ENCODE data around the gene SDF4. TPM values are rescaled to one million over a fixed set of nuclear protein-coding genes. Genes with fewer than 3 reads are reported as not detected.

The SDF4 gene
- total and polyA plus RNA-seq, 8 donors: 50.3 to 404 (median 63.6) TPM

DNA sequence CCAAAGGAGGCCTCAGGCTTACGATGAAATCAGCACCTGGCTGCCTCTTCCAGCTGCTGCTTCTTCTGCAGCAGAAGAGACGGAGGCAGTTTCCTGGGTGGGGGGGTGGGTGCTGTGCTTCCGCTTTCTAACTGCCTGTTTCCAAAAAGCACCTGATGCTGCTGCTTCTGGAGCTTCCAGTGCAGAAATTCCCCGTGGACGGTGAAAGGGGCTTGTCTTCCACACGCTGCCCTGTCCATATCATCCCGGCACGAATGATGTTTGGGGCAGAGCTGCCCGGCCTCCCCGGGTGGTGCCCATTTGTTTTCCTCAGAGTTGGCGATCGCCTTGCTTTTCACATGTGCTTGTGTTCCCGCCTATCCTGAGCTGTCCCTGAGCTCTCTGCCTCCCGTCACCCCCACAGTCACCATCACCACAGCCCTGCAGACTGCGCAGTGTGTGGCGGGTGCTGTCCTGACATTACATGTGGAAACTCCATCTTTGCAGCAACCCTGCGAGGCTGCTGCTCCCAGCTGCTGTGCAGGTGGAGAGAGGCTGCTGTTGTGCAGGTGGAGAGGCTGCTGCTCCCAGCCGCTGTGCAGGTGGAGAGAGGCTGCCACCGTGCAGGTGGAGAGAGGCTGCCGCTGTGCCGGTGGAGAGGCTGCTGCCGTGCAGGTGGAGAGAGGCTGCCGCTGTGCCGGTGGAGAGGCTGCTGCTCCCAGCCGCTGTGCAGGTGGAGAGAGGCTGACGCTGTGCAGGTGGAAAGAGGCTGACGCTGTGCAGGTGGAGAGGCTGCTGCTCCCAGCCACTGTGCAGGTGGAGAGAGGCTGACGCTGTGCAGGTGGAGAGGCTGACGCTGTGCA lies 56.4 kb downstream of the SDF4 start:
- Histone ChIP-seq H3K4me1 (peaks cover 5 to 17% (median 11%) of the 10 kb centered on the region in 4 donors), H3K27ac (no peak overlapping the region), H3K27me3 (peaks cover 0 to 94% (median 22%) of the 10 kb centered on the region in 3 donors), H3K9me3 (no peaks in the 10 kb centered on the region), H3K4me3 (no peak overlapping the region), H3K36me3 (no peaks in the 10 kb centered on the region)
- WGBS, 5 donors: 84 to 90% (median 89%) methylated on average over 20 to 29 of the region's 29 CpGs
- peak in 1 of 2 donors; percentile 28 for DNase-seq
- TF ChIP-seq POLR2AphosphoS5 (IDR thresholded peaks at IDR 0.05) (no peak), EP300 (IDR thresholded peaks at IDR 0.05) (no peak), POLR2A (IDR thresholded peaks at IDR 0.05) (no peak), CTCF (IDR thresholded peaks at IDR 0.05) (no peak)
- intact Hi-C loops (cut with DNase I; ENCODE audit: low total_unique reads): loop anchor here (10.0 kb wide), 1 partner anchor 49 kb away; no protein-coding TSS in a partner anchor

GRCh38 chr1:1173793-1174415 lies 57.9 kb downstream of the SDF4 start, which contains the start of gene TTLL10:
TTLL10 (plus strand) TSS chr1:1173880; CDS start chr1:1179216, 5,336 bp downstream.
- Histone ChIP-seq H3K36me3 (peaks cover 0 to 12% (median 1%) of the 10 kb centered on the region in 4 donors), H3K27me3 (peaks cover 0 to 94% (median 26%) of the 10 kb centered on the region in 3 donors), H3K27ac (no peak within 1 kb of the TSS), H3K9me3 (no peaks in the 10 kb centered on the region), H3K4me1 (peaks cover 5 to 32% (median 19%) of the 10 kb centered on the region in 4 donors), H3K4me3 (no peak within 1 kb of the TSS)
- DNase-seq: peak in 1 of 2 donors; percentile 80
- TF ChIP-seq EP300 (IDR thresholded peaks at IDR 0.05) (no peak), POLR2AphosphoS5 (IDR thresholded peaks at IDR 0.05) (no peak), CTCF (IDR thresholded peaks at IDR 0.05) (no peak), POLR2A (IDR thresholded peaks at IDR 0.05) (no peak)
- intact Hi-C loops (cut with DNase I; ENCODE audit: low total_unique reads): loop anchor here (5.0 to 10.0 kb wide), 2 partner anchors 51 to 52 kb away; no protein-coding TSS in a partner anchor
- 45 to 57% (median 51%) methylated on average over 18 to 35 of the region's 35 CpGs for WGBS, 5 donors

GRCh38 chr1:1173061-1173792 lies 58.6 kb downstream of the SDF4 start:
- DNase-seq: no peak
- WGBS, 5 donors: 46 to 55% (median 52%) methylated on average over 29 to 32 of the region's 32 CpGs
- TF ChIP-seq CTCF (IDR thresholded peaks at IDR 0.05): no peak
- TF ChIP-seq POLR2A (IDR thresholded peaks at IDR 0.05): no peak
- no peak for TF ChIP-seq POLR2AphosphoS5 (IDR thresholded peaks at IDR 0.05)
- TF ChIP-seq EP300 (IDR thresholded peaks at IDR 0.05): no peak
- peaks cover 0 to 95% (median 26%) of the 10 kb centered on the region in 3 donors for H3K27me3 ChIP-seq
- no peak overlapping the region for H3K4me3 ChIP-seq
- H3K36me3 ChIP-seq: peaks cover 0 to 17% (median 3%) of the 10 kb centered on the region in 4 donors
- peaks cover 5 to 39% (median 26%) of the 10 kb centered on the region in 4 donors for H3K4me1 ChIP-seq
- H3K9me3 ChIP-seq: no peaks in the 10 kb centered on the region
- no peak overlapping the region for H3K27ac ChIP-seq
- intact Hi-C loops (cut with DNase I; ENCODE audit: low total_unique reads): loop anchor here (5.0 to 10.0 kb wide), 2 partner anchors 51 to 52 kb away; no protein-coding TSS in a partner anchor

Measured in stomach (tissue), 9 donors.